Astrocyte (in vitro differentiated cells and primary cell): ENCODE data around the gene COL3A1. TPM values are rescaled to one million over a fixed set of nuclear protein-coding genes. Genes with fewer than 3 reads are reported as not detected.

Experiments used
- DNase-seq: peaks from one replicate; pipeline ENCODE4 v3.0.0-alpha.2; 2010; ENCODE audit warnings: low read depth
- FAIRE-seq: peaks from 2 replicates; lab custom pipeline; 2011; peaks lifted over from hg19 to GRCh38; lab: Jason Lieb, UNC
- H2AFZ ChIP-seq: 2 replicates; pipeline ENCODE4 v1.6.0; 2012; ENCODE audit warnings: low read depth, low read length, inconsistent platforms
- H3K27ac ChIP-seq: 2 replicates; pipeline ENCODE4 v1.5.1; 2011; ENCODE audit warnings: low read depth, low read length, inconsistent platforms
- H3K27me3 ChIP-seq: 2 replicates; pipeline ENCODE4 v1.6.0; 2011; ENCODE audit warnings: low read length, inconsistent platforms; ENCODE audit not compliant: insufficient read depth
- H3K36me3 ChIP-seq: 2 replicates; pipeline ENCODE4 v1.5.1; 2011; ENCODE audit warnings: low read length, inconsistent platforms; ENCODE audit not compliant: insufficient read depth
- H3K4me1 ChIP-seq: 2 replicates; pipeline ENCODE4 v1.5.1; 2011; ENCODE audit warnings: low read length, inconsistent platforms; ENCODE audit not compliant: insufficient read depth
- H3K4me2 ChIP-seq: 2 replicates; pipeline ENCODE4 v1.6.0; 2012; ENCODE audit warnings: low read length, inconsistent platforms
- H3K4me3 ChIP-seq: 2 replicates; pipeline ENCODE4 v1.5.1; 2011; ENCODE audit warnings: low read depth, mild to moderate bottlenecking, low read length, inconsistent platforms; ENCODE audit not compliant: insufficient read depth
- H3K79me2 ChIP-seq: 2 replicates; pipeline ENCODE4 v1.6.0; 2012; ENCODE audit warnings: mild to moderate bottlenecking, low read length, inconsistent platforms; ENCODE audit not compliant: insufficient read depth
- H3K9ac ChIP-seq: 2 replicates; pipeline ENCODE4 v1.6.0; 2012; ENCODE audit warnings: mild to moderate bottlenecking, low read length, inconsistent platforms
- H3K9me3 ChIP-seq: 2 replicates; pipeline ENCODE4 v1.5.1; 2012; ENCODE audit warnings: low read depth, mild to moderate bottlenecking, low read length, inconsistent platforms; ENCODE audit not compliant: insufficient read depth
- H4K20me1 ChIP-seq: 2 replicates; pipeline ENCODE4 v1.6.0; 2012; ENCODE audit warnings: low read length, inconsistent platforms; ENCODE audit not compliant: insufficient read depth
- H3K27ac Mint-ChIP-seq: one replicate; pipeline ENCODE4 v1.8.0; 2021; ENCODE audit warnings: mild to moderate bottlenecking, mixed read lengths; ENCODE audit not compliant: unreplicated experiment
- H3K27me3 Mint-ChIP-seq: one replicate; pipeline ENCODE4 v1.8.0; 2021; ENCODE audit warnings: low read depth, mixed read lengths; ENCODE audit not compliant: unreplicated experiment
- H3K36me3 Mint-ChIP-seq: one replicate; pipeline ENCODE4 v1.8.0; 2021; ENCODE audit warnings: low read depth, mixed read lengths; ENCODE audit not compliant: unreplicated experiment
- H3K4me1 Mint-ChIP-seq: one replicate; pipeline ENCODE4 v1.8.0; 2021; ENCODE audit warnings: low read depth, mixed read lengths; ENCODE audit not compliant: unreplicated experiment
- H3K4me3 Mint-ChIP-seq: one replicate; pipeline ENCODE4 v1.8.0; 2021; ENCODE audit warnings: mild to moderate bottlenecking, moderate library complexity, mixed read lengths; ENCODE audit not compliant: unreplicated experiment
- H3K9me3 Mint-ChIP-seq: one replicate; pipeline ENCODE4 v1.8.0; 2021; ENCODE audit warnings: mild to moderate bottlenecking, mixed read lengths; ENCODE audit not compliant: unreplicated experiment
- EZH2 ChIP-seq: IDR thresholded peaks from 2 replicates; pipeline ENCODE4 v1.6.1; 2012; ENCODE audit warnings: mild to moderate bottlenecking, low read length, inconsistent platforms; ENCODE audit not compliant: insufficient read depth
- total RNA-seq: library from RNA; stranded (reverse); gene quantifications from 2 replicates; pipeline ENCODE4 v1.2.1, GENCODE V29; 2021
- TF ChIP-seq, protein P1 (sequence below): IDR thresholded peaks from 2 replicates; pipeline ENCODE4 v1.5.1; 2011; ENCODE audit warnings: low read depth, mild to moderate bottlenecking, inconsistent platforms, low read length, moderate library complexity; ENCODE audit not compliant: insufficient read depth

Gene COL3A1
- total RNA-seq, 1 donor from 2014 or later: 350 TPM

DNA sequence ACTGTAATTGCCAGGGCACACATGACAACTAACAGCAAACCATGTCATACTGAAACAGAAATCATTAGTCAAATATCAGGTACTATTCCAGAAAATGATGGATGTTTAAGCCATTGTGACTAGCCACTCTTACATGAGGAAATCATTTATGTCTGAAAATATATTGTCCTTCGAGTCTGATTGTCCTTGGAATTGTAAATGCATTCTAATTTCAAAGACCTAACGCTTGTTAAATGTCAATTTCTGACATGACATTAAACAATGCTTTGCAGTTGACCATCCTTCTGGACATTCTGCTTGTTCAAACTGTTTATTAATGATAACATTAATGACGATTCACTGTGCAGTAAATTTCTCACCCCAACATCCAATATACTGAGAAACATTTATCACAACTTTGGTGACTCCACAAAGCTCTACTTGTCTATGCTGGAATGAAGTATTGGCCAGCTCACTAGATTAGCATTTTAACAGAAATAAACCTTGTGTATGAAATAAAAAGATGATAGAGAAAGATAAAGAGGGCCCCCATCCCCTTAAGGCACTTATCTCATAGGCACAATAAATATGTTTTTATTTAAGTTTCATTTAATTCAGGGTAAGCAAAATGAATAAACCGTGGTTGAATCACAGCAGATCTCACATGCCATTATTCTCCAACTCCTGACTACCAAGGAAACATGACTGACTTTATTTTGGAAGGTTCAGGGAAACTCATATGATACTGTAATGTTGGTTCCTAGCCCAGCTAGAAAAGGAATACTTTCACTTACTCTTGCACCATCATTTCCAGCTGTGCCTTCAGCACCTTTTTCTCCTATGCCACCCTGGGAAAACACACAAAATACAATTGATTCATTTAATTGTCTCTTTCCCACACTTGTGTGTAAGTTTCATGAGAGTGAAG, 82.3 kb downstream of the COL3A1 start:
- no peaks in the 10 kb centered on the region for H3K4me1 Mint-ChIP-seq
- no peaks in the 10 kb centered on the region for H3K4me1 ChIP-seq
- H3K79me2 ChIP-seq: no peaks in the 10 kb centered on the region
- no peaks in the 10 kb centered on the region for H3K27me3 ChIP-seq
- no peak for TF ChIP-seq EZH2
- TF ChIP-seq, protein P1, sequence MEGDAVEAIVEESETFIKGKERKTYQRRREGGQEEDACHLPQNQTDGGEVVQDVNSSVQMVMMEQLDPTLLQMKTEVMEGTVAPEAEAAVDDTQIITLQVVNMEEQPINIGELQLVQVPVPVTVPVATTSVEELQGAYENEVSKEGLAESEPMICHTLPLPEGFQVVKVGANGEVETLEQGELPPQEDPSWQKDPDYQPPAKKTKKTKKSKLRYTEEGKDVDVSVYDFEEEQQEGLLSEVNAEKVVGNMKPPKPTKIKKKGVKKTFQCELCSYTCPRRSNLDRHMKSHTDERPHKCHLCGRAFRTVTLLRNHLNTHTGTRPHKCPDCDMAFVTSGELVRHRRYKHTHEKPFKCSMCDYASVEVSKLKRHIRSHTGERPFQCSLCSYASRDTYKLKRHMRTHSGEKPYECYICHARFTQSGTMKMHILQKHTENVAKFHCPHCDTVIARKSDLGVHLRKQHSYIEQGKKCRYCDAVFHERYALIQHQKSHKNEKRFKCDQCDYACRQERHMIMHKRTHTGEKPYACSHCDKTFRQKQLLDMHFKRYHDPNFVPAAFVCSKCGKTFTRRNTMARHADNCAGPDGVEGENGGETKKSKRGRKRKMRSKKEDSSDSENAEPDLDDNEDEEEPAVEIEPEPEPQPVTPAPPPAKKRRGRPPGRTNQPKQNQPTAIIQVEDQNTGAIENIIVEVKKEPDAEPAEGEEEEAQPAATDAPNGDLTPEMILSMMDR: no peak
- H3K27ac Mint-ChIP-seq: no peak overlapping the region
- no peak overlapping the region for H3K4me3 ChIP-seq
- H3K4me2 ChIP-seq: no peak overlapping the region
- H3K36me3 Mint-ChIP-seq: peaks cover 7% of the 10 kb centered on the region
- no peak overlapping the region for H3K9ac ChIP-seq
- peak; percentile 32 for FAIRE-seq
- H3K36me3 ChIP-seq: peaks cover 77% of the 10 kb centered on the region
- no peaks in the 10 kb centered on the region for H3K9me3 ChIP-seq
- H2AFZ ChIP-seq: no peak overlapping the region
- H3K27ac ChIP-seq: no peak overlapping the region
- H3K4me3 Mint-ChIP-seq: no peak overlapping the region
- no peaks in the 10 kb centered on the region for H3K9me3 Mint-ChIP-seq
- no peak for DNase-seq
- no peaks in the 10 kb centered on the region for H3K27me3 Mint-ChIP-seq
- H4K20me1 ChIP-seq: no peaks in the 10 kb centered on the region

DNA sequence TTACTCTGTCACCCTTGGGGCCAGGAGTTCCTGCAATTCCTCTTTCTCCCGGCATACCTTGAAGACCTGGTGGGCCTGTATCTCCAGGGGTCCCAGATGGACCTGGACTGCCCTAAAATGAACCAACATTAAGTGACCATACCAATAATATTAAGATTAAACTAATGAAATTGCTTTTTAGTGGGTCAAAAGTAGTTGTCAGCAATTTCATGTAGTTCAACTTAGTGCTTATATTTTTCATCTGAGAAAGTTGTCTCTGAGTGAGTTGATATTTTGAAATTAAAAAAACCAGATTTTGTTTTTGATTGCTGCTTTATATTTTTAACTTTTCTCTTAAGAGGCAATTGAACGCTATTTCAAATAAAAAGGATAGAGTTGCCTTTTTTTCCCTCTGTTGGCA, 83.1 kb downstream of the COL3A1 start:
- Histone ChIP-seq H3K27ac (no peak overlapping the region), H3K9ac (no peak overlapping the region), H3K9me3 (no peaks in the 10 kb centered on the region), H3K27me3 (no peaks in the 10 kb centered on the region), H3K4me3 (no peak overlapping the region), H3K36me3 (peaks cover 72% of the 10 kb centered on the region), H3K79me2 (no peaks in the 10 kb centered on the region), H3K4me1 (no peaks in the 10 kb centered on the region), H4K20me1 (no peaks in the 10 kb centered on the region), H2AFZ (no peak overlapping the region), H3K4me2 (no peak overlapping the region)
- Mint-ChIP-seq H3K4me3 (no peak overlapping the region), H3K36me3 (peaks cover 7% of the 10 kb centered on the region), H3K27me3 (no peaks in the 10 kb centered on the region), H3K9me3 (no peaks in the 10 kb centered on the region), H3K27ac (no peak overlapping the region), H3K4me1 (no peaks in the 10 kb centered on the region)
- DNase-seq: no peak
- TF ChIP-seq, protein P1: no peak
- TF ChIP-seq EZH2: no peak
- FAIRE-seq: no peak

DNA sequence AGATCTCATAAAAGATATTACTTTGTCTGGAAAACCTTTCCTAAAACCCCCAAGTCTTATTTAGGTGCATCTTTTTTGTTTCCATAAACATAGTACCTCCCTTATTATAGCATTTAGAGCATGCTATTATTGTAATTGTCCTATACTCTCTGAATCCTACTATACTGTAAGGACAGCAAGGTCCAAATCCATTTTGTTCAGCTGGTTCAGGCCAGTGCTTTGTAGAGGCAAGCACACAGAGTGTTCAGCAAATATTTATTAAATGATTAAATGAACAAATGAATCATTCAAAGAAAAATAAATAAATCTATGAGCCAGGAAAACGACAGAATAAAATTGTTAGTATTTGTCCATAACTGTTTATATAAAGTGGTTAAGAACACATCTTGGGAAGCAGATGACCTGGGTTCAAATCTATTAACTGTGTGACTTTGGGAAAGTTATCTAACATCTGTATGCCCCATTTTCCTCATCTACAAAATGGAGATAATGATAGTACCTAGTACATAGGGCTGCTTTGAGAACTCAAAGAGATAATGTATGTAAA, 86.0 kb downstream of the COL3A1 start:
- Histone ChIP-seq H3K4me1 (no peaks in the 10 kb centered on the region), H3K4me3 (no peak overlapping the region), H3K79me2 (no peaks in the 10 kb centered on the region), H4K20me1 (no peaks in the 10 kb centered on the region), H3K9ac (no peak overlapping the region), H2AFZ (no peak overlapping the region), H3K27ac (no peak overlapping the region), H3K27me3 (no peaks in the 10 kb centered on the region), H3K9me3 (no peaks in the 10 kb centered on the region), H3K36me3 (peaks cover 66% of the 10 kb centered on the region), H3K4me2 (no peak overlapping the region)
- H3K27me3 Mint-ChIP-seq: no peaks in the 10 kb centered on the region
- FAIRE-seq (no peak), DNase-seq (no peak)
- H3K27ac Mint-ChIP-seq: no peak overlapping the region
- no peaks in the 10 kb centered on the region for H3K9me3 Mint-ChIP-seq
- TF ChIP-seq EZH2: no peak
- TF ChIP-seq, protein P1: no peak
- peaks cover 7% of the 10 kb centered on the region for H3K36me3 Mint-ChIP-seq
- no peaks in the 10 kb centered on the region for H3K4me1 Mint-ChIP-seq
- no peak overlapping the region for H3K4me3 Mint-ChIP-seq
